HCT116 (cell line): ENCODE results near the gene VRTN.

ENCODE experiments used
- CEBPB ChIP-seq: IDR thresholded peaks from 2 replicates; pipeline ENCODE4 v1.6.1; 2012; ENCODE audit warnings: low read depth
- EZH2 ChIP-seq: fragments of 200-600 bp; sonication (generic); IDR thresholded peaks from 2 replicates; pipeline ENCODE4 v1.6.1; 2017; ENCODE audit warnings: antibody characterized with exemption, mixed run types
- EZH2phosphoT487 ChIP-seq: fragments of 200-600 bp; IDR thresholded peaks from 2 replicates; pipeline ENCODE4 v1.6.1; 2018; ENCODE audit warnings: antibody characterized with exemption, borderline replicate concordance
- POLR2A ChIP-seq: IDR thresholded peaks from 2 replicates; pipeline ENCODE4 v1.7.0; 2011; ENCODE audit warnings: borderline replicate concordance; ENCODE audit not compliant: insufficient read depth, insufficient read length; ENCODE audit errors: extremely low read depth
- POLR2AphosphoS5 ChIP-seq: IDR thresholded peaks from 2 replicates; pipeline ENCODE4 v1.6.1; 2011; ENCODE audit warnings: mild to moderate bottlenecking, low read depth, low read length, moderate library complexity
- SP1 ChIP-seq: IDR thresholded peaks from 2 replicates; pipeline ENCODE4 v1.6.1; 2012; ENCODE audit warnings: low read depth
- TCF7L2 ChIP-seq: IDR thresholded peaks from 2 replicates; pipeline ENCODE4 v1.7.0; 2011; ENCODE audit warnings: borderline replicate concordance, inconsistent platforms; ENCODE audit not compliant: insufficient read depth, insufficient read length; ENCODE audit errors: extremely low read depth
- YY1 ChIP-seq: IDR thresholded peaks from 2 replicates; pipeline ENCODE4 v1.6.1; 2011; ENCODE audit warnings: low read length, low read depth, moderate library complexity, mild to moderate bottlenecking; ENCODE audit not compliant: insufficient replicate concordance; ENCODE audit errors: extremely low read depth
- TF ChIP-seq, protein P1 (sequence below), 3 experiments: fragments of 200-600 bp in 1 of 3; sonication (generic) in 1 of 3; IDR thresholded peaks in 2 of 3; conservative IDR thresholded peaks in 1 of 3; 2 replicates each; pipeline ENCODE4 v1.5.1; 2012 to 2017; ENCODE audit warnings: low read depth in 2 of 3, low read length in 2 of 3, antibody characterized with exemption in 1 of 3, borderline replicate concordance in 1 of 3, control low read depth in 1 of 3, mild to moderate bottlenecking in 1 of 3, mixed read lengths in 1 of 3, mixed run types in 1 of 3, moderate library complexity in 1 of 3; ENCODE audit not compliant: insufficient read depth in 1 of 3
- TF ChIP-seq, protein P2 (sequence below): IDR thresholded peaks from 2 replicates; pipeline ENCODE4 v1.6.1; 2011; ENCODE audit warnings: mild to moderate bottlenecking, low read length, moderate library complexity; ENCODE audit not compliant: insufficient replicate concordance; ENCODE audit errors: extremely low read depth
- TF ChIP-seq, protein P3 (sequence below): IDR thresholded peaks from 2 replicates; pipeline ENCODE4 v1.6.1; 2012; ENCODE audit warnings: low read depth
- TF ChIP-seq, protein P4 (sequence below): IDR thresholded peaks from 2 replicates; pipeline ENCODE4 v1.6.1; 2012

DNA sequence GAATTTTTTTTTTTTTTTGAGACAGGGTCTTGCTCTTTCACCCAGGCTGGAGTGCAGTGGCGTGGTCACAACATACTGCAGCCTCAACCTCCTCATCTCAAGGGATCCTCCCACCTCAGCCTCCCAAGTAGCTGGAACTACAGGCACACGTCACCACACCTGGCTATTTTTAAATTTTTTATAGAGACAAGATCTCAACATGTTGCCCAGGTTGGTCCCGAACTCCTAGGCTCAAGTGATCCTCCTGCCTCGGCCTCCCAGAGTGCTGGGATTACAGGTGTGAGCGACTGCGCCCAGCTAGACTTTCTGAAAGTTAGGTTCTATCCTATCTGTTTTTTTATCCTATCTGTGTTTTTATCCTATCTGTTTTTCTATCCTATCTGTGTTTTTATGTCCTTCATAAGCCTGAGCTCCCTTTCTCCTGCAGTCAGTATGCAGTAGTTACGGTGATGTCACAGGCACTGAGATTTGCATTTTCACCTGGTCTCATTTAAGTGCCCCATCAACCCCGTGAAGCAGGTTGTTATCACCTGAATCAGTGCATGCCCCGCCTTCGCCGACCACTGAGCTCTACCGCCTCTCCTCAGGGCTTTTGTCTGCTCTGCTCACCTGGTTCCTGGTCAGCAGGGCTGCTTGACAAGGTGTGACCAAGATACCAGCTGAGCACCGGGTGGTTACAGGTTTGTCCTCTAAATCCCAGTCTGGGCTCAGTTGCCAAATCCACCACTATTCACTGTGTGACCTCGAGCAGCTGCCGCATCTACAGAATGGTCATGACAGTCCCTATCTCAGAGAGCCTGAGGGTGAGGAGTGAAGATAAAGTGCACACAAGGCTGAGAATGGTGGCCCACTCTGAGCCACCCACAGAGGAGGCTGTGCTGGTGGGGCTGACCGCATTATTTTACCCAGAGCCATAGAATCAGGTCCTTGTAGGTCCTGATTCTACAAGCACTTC lies 44.6 kb downstream of the VRTN start:
- TF ChIP-seq, protein P1, sequence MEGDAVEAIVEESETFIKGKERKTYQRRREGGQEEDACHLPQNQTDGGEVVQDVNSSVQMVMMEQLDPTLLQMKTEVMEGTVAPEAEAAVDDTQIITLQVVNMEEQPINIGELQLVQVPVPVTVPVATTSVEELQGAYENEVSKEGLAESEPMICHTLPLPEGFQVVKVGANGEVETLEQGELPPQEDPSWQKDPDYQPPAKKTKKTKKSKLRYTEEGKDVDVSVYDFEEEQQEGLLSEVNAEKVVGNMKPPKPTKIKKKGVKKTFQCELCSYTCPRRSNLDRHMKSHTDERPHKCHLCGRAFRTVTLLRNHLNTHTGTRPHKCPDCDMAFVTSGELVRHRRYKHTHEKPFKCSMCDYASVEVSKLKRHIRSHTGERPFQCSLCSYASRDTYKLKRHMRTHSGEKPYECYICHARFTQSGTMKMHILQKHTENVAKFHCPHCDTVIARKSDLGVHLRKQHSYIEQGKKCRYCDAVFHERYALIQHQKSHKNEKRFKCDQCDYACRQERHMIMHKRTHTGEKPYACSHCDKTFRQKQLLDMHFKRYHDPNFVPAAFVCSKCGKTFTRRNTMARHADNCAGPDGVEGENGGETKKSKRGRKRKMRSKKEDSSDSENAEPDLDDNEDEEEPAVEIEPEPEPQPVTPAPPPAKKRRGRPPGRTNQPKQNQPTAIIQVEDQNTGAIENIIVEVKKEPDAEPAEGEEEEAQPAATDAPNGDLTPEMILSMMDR (IDR thresholded peaks at IDR 0.05 in 2 of 3, conservative IDR thresholded peaks at IDR 0.05 in 1 of 3; ENCODE audit: borderline replicate concordance in 1 of 3, insufficient read depth in 1 of 3, low read depth in 2 of 3, low read length in 2 of 3): no peak
- TF ChIP-seq POLR2A (no peak), POLR2AphosphoS5 (no peak), EZH2 (no peak), SP1 (no peak), EZH2phosphoT487 (no peak), TCF7L2 (no peak), CEBPB (no peak), YY1 (no peak)
- TF ChIP-seq, protein P2, sequence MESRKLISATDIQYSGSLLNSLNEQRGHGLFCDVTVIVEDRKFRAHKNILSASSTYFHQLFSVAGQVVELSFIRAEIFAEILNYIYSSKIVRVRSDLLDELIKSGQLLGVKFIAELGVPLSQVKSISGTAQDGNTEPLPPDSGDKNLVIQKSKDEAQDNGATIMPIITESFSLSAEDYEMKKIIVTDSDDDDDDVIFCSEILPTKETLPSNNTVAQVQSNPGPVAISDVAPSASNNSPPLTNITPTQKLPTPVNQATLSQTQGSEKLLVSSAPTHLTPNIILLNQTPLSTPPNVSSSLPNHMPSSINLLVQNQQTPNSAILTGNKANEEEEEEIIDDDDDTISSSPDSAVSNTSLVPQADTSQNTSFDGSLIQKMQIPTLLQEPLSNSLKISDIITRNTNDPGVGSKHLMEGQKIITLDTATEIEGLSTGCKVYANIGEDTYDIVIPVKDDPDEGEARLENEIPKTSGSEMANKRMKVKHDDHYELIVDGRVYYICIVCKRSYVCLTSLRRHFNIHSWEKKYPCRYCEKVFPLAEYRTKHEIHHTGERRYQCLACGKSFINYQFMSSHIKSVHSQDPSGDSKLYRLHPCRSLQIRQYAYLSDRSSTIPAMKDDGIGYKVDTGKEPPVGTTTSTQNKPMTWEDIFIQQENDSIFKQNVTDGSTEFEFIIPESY: no peak
- TF ChIP-seq, protein P3, sequence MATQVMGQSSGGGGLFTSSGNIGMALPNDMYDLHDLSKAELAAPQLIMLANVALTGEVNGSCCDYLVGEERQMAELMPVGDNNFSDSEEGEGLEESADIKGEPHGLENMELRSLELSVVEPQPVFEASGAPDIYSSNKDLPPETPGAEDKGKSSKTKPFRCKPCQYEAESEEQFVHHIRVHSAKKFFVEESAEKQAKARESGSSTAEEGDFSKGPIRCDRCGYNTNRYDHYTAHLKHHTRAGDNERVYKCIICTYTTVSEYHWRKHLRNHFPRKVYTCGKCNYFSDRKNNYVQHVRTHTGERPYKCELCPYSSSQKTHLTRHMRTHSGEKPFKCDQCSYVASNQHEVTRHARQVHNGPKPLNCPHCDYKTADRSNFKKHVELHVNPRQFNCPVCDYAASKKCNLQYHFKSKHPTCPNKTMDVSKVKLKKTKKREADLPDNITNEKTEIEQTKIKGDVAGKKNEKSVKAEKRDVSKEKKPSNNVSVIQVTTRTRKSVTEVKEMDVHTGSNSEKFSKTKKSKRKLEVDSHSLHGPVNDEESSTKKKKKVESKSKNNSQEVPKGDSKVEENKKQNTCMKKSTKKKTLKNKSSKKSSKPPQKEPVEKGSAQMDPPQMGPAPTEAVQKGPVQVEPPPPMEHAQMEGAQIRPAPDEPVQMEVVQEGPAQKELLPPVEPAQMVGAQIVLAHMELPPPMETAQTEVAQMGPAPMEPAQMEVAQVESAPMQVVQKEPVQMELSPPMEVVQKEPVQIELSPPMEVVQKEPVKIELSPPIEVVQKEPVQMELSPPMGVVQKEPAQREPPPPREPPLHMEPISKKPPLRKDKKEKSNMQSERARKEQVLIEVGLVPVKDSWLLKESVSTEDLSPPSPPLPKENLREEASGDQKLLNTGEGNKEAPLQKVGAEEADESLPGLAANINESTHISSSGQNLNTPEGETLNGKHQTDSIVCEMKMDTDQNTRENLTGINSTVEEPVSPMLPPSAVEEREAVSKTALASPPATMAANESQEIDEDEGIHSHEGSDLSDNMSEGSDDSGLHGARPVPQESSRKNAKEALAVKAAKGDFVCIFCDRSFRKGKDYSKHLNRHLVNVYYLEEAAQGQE: no peak
- TF ChIP-seq, protein P4, sequence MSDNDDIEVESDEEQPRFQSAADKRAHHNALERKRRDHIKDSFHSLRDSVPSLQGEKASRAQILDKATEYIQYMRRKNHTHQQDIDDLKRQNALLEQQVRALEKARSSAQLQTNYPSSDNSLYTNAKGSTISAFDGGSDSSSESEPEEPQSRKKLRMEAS: no peak
